Trophoblast cell (in vitro differentiated cells and primary cell): Measurements from ENCODE around the gene RTL10.
A peak's percentile ranks its signal among the peaks of the same experiment; 100 is the strongest.

ENCODE experiments used
- DNase-seq, 2 donors: peaks; one replicate each; pipeline ENCODE4 v3.0.0-alpha.2; 2016
- H2AFZ ChIP-seq: 2 replicates; pipeline ENCODE4 v1.6.1; 2013; ENCODE audit warnings: low read length, moderate library complexity, mild to moderate bottlenecking; ENCODE audit not compliant: insufficient read depth, poor library complexity
- H2AK5ac ChIP-seq: 2 replicates; pipeline ENCODE4 v1.6.1; 2013; ENCODE audit warnings: mild to moderate bottlenecking, low read length
- H2BK120ac ChIP-seq: 2 replicates; pipeline ENCODE4 v1.6.1; 2013; ENCODE audit warnings: low read length, mild to moderate bottlenecking, moderate library complexity; ENCODE audit not compliant: insufficient read depth, poor library complexity
- H2BK12ac ChIP-seq: 2 replicates; pipeline ENCODE4 v1.6.1; 2013; ENCODE audit warnings: mild to moderate bottlenecking, low read length, moderate library complexity
- H2BK5ac ChIP-seq: 2 replicates; pipeline ENCODE4 v1.6.1; 2013; ENCODE audit warnings: low read length, low read depth, moderate library complexity, mild to moderate bottlenecking; ENCODE audit not compliant: poor library complexity
- H3K14ac ChIP-seq: 2 replicates; pipeline ENCODE4 v1.6.1; 2013; ENCODE audit warnings: mild to moderate bottlenecking, low read length
- H3K18ac ChIP-seq: 2 replicates; pipeline ENCODE4 v1.6.1; 2013; ENCODE audit warnings: mild to moderate bottlenecking, low read length
- H3K23ac ChIP-seq: 2 replicates; pipeline ENCODE4 v1.6.1; 2013; ENCODE audit warnings: low read length
- H3K27ac ChIP-seq: 2 replicates; pipeline ENCODE4 v1.5.1; 2013; ENCODE audit warnings: low read depth, mild to moderate bottlenecking, inconsistent platforms, low read length, moderate library complexity
- H3K27me3 ChIP-seq: 2 replicates; pipeline ENCODE4 v1.6.1; 2013; ENCODE audit warnings: inconsistent platforms, mild to moderate bottlenecking, low read length, moderate library complexity; ENCODE audit not compliant: insufficient read depth
- H3K36me3 ChIP-seq, 2 experiments: 1 replicate in 1 of 2; 2 replicates in 1 of 2; pipeline ENCODE4 v1.6.1; 2013; ENCODE audit warnings: low read length in 2 of 2, mild to moderate bottlenecking in 2 of 2, moderate library complexity in 1 of 2; ENCODE audit not compliant: insufficient read depth in 2 of 2, control insufficient read depth in 1 of 2
- H3K4ac ChIP-seq: 2 replicates; pipeline ENCODE4 v1.6.1; 2013; ENCODE audit warnings: low read depth, mild to moderate bottlenecking, low read length, moderate library complexity
- H3K4me1 ChIP-seq, 2 experiments: 1 replicate in 1 of 2; 2 replicates in 1 of 2; pipeline ENCODE4 v1.6.1; 2013; ENCODE audit warnings: low read length in 2 of 2, mild to moderate bottlenecking in 2 of 2, moderate library complexity in 1 of 2; ENCODE audit not compliant: insufficient read depth in 2 of 2, control insufficient read depth in 1 of 2
- H3K4me2 ChIP-seq: 2 replicates; pipeline ENCODE4 v1.6.1; 2013; ENCODE audit warnings: inconsistent platforms, mild to moderate bottlenecking, low read length, moderate library complexity
- H3K4me3 ChIP-seq: 2 replicates; pipeline ENCODE4 v1.5.1; 2013; ENCODE audit warnings: mild to moderate bottlenecking, low read depth, low read length, inconsistent platforms
- H3K79me1 ChIP-seq: one replicate; pipeline ENCODE4 v1.6.1; 2013; ENCODE audit warnings: low read length
- H3K79me2 ChIP-seq: 2 replicates; pipeline ENCODE4 v1.6.1; 2013; ENCODE audit warnings: low read length, mild to moderate bottlenecking; ENCODE audit not compliant: control insufficient read depth, insufficient read depth, poor library complexity
- H3K9ac ChIP-seq: 2 replicates; pipeline ENCODE4 v1.6.1; 2013; ENCODE audit warnings: mild to moderate bottlenecking, low read length
- H3K9me3 ChIP-seq: 2 replicates; pipeline ENCODE4 v1.6.1; 2013; ENCODE audit warnings: low read depth, mild to moderate bottlenecking, control low read depth, inconsistent platforms, low read length; ENCODE audit not compliant: insufficient read depth
- H4K12ac ChIP-seq: 2 replicates; pipeline ENCODE4 v1.6.1; 2013; ENCODE audit warnings: low read depth, mild to moderate bottlenecking, low read length, moderate library complexity
- H4K8ac ChIP-seq: 2 replicates; pipeline ENCODE4 v1.6.1; 2013; ENCODE audit warnings: low read depth, mild to moderate bottlenecking, low read length, moderate library complexity
- H4K91ac ChIP-seq: one replicate; pipeline ENCODE4 v1.6.1; 2013; ENCODE audit warnings: low read depth, mild to moderate bottlenecking, low read length, moderate library complexity
- WGBS: extraction: QIAGEN DNeasy Blood & Tissue Kit; methylation state at CpG from one replicate; pipeline ENCODE4 v1.1.7; 2013; ENCODE audit warnings: missing lambda C conversion rate; ENCODE audit not compliant: insufficient read length, insufficient coverage; ENCODE audit errors: extremely low coverage; 5-methylcytosine and 5-hydroxymethylcytosine counted together

Gene RTL10

DNA sequence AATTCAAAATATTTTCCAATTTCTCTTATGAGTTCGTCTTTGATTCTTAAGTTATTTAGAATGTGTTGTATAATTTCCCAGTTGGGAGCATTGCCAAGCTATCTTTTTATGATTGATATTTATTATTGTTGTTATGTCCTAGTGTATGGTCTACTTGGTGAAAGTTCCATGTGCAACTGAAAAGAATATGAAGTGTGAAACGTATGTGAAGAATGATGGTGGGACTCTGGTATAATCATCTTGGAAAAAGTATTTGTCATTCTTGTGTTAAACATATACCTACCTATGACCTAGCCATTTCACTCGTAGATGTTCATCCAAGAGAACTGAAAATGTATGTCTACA is 12.0 kb upstream of the RTL10 start:
- H3K9me3 ChIP-seq = no peaks in the 10 kb centered on the region
- no peaks in the 10 kb centered on the region for H3K4me1 ChIP-seq
- H3K79me2 ChIP-seq = no peaks in the 10 kb centered on the region
- no CpG with 5 or more reads among the region's 3 CpGs for WGBS
- no peak overlapping the region for H3K4ac ChIP-seq
- no peaks in the 10 kb centered on the region for H3K27me3 ChIP-seq
- H4K8ac ChIP-seq = no peak overlapping the region
- H2BK5ac ChIP-seq = no peak overlapping the region
- H4K91ac ChIP-seq = no peak overlapping the region
- H3K27ac ChIP-seq = no peak overlapping the region
- no peak overlapping the region for H2AFZ ChIP-seq
- H3K14ac ChIP-seq = no peak overlapping the region
- H2AK5ac ChIP-seq = no peak overlapping the region
- H2BK12ac ChIP-seq = no peak overlapping the region
- H3K36me3 ChIP-seq = no peaks in the 10 kb centered on the region
- H3K4me2 ChIP-seq = no peak overlapping the region
- H2BK120ac ChIP-seq = no peak overlapping the region
- no peak overlapping the region for H3K4me3 ChIP-seq
- DNase-seq = no peak
- no peak overlapping the region for H3K18ac ChIP-seq
- H3K9ac ChIP-seq = no peak overlapping the region
- peaks cover 2% of the 10 kb centered on the region for H3K79me1 ChIP-seq
- no peak overlapping the region for H3K23ac ChIP-seq
- H4K12ac ChIP-seq = no peak overlapping the region

DNA sequence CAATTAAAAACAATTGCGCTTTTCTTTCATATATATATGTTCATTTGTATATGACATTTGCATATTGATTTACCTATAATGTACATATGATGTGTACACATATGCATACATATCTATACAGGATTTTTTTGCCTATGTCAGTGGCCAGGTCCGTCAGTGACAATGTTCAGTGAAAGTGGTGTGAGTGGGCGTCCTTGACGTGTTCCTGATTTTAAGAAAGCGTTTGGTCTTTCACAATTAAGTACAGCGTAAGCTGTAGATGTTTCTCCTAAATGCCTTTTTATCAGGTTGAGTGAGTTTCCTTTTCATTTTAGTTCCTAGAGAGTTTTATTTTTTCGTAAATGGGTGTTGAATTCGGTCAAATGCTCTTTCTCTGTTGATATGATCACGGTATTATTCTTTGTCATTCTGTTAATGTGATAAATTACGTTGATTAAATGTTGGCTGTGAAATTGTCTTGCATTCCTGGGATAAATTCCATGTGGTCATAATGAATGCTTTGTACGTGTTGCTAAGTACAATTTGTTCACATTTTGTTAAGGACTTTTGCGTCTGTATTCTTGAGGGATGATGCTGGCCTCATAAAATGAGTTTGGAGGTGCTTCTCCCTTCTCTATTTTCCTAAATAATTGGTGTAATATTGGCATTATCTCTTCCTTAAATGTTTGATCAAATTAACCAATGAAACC is 10.6 kb upstream of the RTL10 start:
- no peak overlapping the region for H3K27ac ChIP-seq
- no peak overlapping the region for H3K9ac ChIP-seq
- H3K4me1 ChIP-seq = no peaks in the 10 kb centered on the region
- no peak overlapping the region for H3K4me2 ChIP-seq
- no peak overlapping the region for H2AFZ ChIP-seq
- WGBS = no CpG with 5 or more reads among the region's 12 CpGs
- H3K14ac ChIP-seq = no peak overlapping the region
- H2BK12ac ChIP-seq = peak overlapping the region; percentile 44
- H4K12ac ChIP-seq = no peak overlapping the region
- H3K18ac ChIP-seq = no peak overlapping the region
- H3K4me3 ChIP-seq = no peak overlapping the region
- H3K79me2 ChIP-seq = no peaks in the 10 kb centered on the region
- no peaks in the 10 kb centered on the region for H3K36me3 ChIP-seq
- H2BK5ac ChIP-seq = no peak overlapping the region
- H3K4ac ChIP-seq = no peak overlapping the region
- no peaks in the 10 kb centered on the region for H3K79me1 ChIP-seq
- peak; percentile 56 to 90 for DNase-seq
- H2BK120ac ChIP-seq = no peak overlapping the region
- no peak overlapping the region for H3K23ac ChIP-seq
- no peak overlapping the region for H4K91ac ChIP-seq
- H4K8ac ChIP-seq = no peak overlapping the region
- H2AK5ac ChIP-seq = no peak overlapping the region
- H3K9me3 ChIP-seq = no peaks in the 10 kb centered on the region
- H3K27me3 ChIP-seq = no peaks in the 10 kb centered on the region

DNA sequence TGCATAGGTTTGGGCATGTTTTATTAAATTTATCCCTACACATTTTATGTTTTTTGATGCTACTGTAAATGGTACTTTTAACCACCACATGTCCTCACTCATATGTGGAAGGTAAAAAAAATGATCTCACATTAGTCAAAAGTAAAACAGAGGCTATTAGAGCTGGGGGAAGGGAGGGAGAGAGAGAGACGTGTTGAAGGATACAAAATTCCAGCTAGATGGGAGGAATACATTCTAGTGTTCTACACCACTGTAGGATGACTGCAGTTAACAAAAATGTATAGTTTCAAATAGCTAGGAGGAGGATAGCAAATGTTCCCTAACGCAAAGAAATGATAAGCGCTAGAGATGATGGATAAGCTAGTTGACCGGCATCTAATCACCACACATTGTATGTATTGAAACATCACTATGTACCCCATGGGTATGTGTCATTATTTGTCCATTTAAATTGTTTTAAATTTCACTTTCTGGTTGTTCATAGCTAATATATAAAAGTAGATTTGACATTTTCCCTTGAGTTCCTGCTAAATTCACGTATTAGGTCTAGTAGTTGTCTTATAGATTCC is 9.9 kb upstream of the RTL10 start:
- H3K79me2 ChIP-seq = no peaks in the 10 kb centered on the region
- no peak overlapping the region for H2BK120ac ChIP-seq
- H3K4me1 ChIP-seq = no peaks in the 10 kb centered on the region
- no peaks in the 10 kb centered on the region for H3K9me3 ChIP-seq
- no peaks in the 10 kb centered on the region for H3K79me1 ChIP-seq
- no peak overlapping the region for H2BK12ac ChIP-seq
- H3K9ac ChIP-seq = no peak overlapping the region
- no peaks in the 10 kb centered on the region for H3K27me3 ChIP-seq
- H3K36me3 ChIP-seq = no peaks in the 10 kb centered on the region
- no peak overlapping the region for H3K14ac ChIP-seq
- H2AK5ac ChIP-seq = no peak overlapping the region
- no peak overlapping the region for H3K23ac ChIP-seq
- H4K91ac ChIP-seq = no peak overlapping the region
- DNase-seq = peak in 1 of 2 donors; percentile 80
- no peak overlapping the region for H3K18ac ChIP-seq
- no peak overlapping the region for H4K12ac ChIP-seq
- H3K27ac ChIP-seq = no peak overlapping the region
- no CpG with 5 or more reads among the region's 5 CpGs for WGBS
- no peak overlapping the region for H3K4me3 ChIP-seq
- H3K4ac ChIP-seq = no peak overlapping the region
- H2BK5ac ChIP-seq = no peak overlapping the region
- H4K8ac ChIP-seq = no peak overlapping the region
- H2AFZ ChIP-seq = no peak overlapping the region
- H3K4me2 ChIP-seq = no peak overlapping the region

DNA sequence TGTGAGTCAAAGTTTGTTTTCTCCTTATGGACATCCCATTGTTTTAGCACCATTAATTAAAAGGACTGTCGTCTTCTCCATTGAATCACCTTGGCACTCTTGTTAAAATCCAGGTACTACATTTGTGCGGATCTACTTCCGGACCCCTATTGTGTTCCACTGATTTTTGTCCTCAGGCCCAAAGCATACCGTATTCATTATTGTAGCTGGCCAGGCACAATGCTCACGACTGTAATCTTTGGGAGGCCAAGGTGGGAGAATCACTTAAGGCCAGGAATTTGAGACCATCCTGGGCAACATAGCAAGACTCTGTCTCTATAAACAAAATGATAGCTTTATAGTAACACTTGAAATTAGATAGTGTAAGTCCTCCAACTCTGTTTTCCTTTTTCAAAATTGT is 8.9 kb upstream of the RTL10 start:
- no peak overlapping the region for H2AK5ac ChIP-seq
- H3K36me3 ChIP-seq = no peaks in the 10 kb centered on the region
- H2AFZ ChIP-seq = no peak overlapping the region
- H4K12ac ChIP-seq = no peak overlapping the region
- H3K9ac ChIP-seq = no peak overlapping the region
- no peak overlapping the region for H3K14ac ChIP-seq
- H2BK12ac ChIP-seq = no peak overlapping the region
- no peak overlapping the region for H2BK5ac ChIP-seq
- no peaks in the 10 kb centered on the region for H3K9me3 ChIP-seq
- no peak overlapping the region for H4K8ac ChIP-seq
- no peaks in the 10 kb centered on the region for H3K79me2 ChIP-seq
- no peak overlapping the region for H3K27ac ChIP-seq
- no peaks in the 10 kb centered on the region for H3K27me3 ChIP-seq
- H4K91ac ChIP-seq = no peak overlapping the region
- no peak overlapping the region for H3K4me2 ChIP-seq
- no peak overlapping the region for H2BK120ac ChIP-seq
- H3K18ac ChIP-seq = no peak overlapping the region
- no peaks in the 10 kb centered on the region for H3K4me1 ChIP-seq
- no peak for DNase-seq
- no peak overlapping the region for H3K23ac ChIP-seq
- no peak overlapping the region for H3K4ac ChIP-seq
- no peak overlapping the region for H3K4me3 ChIP-seq
- no CpG with 5 or more reads among the region's 5 CpGs for WGBS
- H3K79me1 ChIP-seq = no peaks in the 10 kb centered on the region
